Hippocampal formation (tissue), 2 donors: ENCODE measurements around the gene PKNOX2.

Experiments used
- DNase-seq, 2 donors: peaks; one replicate each; lab custom pipeline; 2025; lab: John Stamatoyannopoulos, UW

The PKNOX2 gene

DNA sequence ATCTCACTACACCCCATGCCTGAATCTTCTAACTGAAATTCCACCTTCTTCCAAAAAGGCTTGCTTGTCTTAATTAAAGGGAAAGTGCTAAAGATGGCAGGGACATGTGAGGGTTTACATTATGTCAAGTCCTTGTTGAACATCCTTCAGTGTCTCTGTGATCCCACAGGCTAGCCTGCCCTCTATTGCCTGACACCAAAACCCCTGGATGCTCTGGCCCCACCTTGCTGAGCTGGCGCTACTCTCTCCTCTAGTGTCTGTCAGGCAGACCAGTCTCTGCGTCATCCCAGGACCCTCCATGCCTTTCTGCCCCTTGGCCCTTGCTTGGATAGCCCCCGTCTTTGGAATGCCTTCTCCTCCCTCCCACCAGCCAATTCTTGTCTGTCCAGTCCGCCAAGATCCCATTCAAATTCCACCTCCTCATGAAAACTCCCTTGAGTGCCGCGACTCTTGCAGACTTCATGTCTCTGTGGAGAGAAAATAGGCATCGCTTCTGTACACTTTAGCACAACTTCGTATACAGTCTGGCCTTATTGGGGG is 69.3 kb downstream of the PKNOX2 start:
- DNase-seq: no peak

DNA sequence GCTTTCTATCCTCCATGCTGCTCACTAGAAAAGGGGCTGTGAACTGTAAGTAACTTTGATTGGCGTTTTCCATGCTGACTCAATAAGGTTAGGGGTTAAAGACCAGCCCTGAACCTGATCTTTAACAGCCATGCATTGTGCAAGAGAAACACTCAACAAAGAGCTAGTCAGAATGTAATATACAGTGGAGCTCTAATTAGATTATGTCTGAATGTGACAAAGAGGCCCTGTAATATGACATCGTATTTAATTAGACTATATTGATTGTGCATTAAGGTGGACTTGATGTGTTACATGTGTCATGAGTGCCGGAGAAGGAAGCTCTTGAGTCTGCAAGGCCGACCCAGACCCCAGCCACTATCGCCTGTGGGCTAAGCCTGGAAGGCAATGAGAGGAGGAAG is 70.5 kb downstream of the PKNOX2 start:
- DNase-seq: no peak

GRCh38 chr11:125236072-125236825 is 71.7 kb downstream of the PKNOX2 start:
- DNase-seq: no peak

DNA sequence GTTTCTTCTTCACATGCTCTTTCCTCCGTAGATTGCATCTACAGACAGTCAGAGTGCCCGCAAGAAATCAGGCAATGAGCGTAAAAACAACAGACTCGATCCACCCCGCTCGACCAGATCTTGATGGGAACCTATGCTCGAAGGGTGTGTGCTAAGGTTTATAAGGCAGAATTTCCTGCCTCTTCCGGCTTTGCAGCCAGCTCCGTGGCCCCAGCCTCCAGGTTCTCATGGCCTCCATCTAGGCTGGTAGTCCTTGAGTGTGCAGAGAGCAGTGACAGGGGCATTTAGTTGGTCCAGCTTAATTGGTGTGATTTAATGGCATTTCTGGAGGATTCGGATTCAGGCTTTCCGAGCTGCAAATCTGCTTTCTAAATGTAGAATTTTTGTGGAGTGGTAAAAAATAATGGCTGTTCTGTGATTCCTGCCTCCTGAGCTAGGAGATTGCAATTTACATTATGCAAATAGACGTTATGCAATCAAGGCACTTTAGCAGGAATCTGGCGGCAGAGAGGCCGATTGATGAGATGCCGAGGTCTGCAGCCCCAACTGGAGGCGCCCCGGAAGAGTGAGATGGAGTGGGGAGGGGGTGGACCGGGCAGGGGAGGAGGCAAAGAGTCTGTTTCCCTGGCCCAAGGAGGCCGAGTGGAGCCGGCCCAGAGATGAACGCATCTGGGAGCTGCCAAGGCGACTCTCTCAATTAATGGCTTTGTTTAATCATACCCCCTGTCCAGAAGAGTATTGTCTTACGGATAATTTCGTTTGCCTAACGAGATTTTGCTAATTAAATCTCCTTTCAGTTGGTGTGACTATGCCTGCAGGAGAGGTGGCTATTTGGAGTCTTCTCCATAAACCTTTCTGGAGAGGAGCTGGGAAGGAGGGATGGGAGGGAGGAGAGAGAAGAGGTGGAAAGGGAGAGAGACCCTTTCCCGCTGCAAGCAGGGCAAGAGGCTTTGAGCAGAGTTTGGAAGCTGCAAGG is 75.3 kb downstream of the PKNOX2 start:
- DNase-seq: no peak

GRCh38 chr11:125241104-125241503 is 76.6 kb downstream of the PKNOX2 start:
- DNase-seq: no peak

DNA sequence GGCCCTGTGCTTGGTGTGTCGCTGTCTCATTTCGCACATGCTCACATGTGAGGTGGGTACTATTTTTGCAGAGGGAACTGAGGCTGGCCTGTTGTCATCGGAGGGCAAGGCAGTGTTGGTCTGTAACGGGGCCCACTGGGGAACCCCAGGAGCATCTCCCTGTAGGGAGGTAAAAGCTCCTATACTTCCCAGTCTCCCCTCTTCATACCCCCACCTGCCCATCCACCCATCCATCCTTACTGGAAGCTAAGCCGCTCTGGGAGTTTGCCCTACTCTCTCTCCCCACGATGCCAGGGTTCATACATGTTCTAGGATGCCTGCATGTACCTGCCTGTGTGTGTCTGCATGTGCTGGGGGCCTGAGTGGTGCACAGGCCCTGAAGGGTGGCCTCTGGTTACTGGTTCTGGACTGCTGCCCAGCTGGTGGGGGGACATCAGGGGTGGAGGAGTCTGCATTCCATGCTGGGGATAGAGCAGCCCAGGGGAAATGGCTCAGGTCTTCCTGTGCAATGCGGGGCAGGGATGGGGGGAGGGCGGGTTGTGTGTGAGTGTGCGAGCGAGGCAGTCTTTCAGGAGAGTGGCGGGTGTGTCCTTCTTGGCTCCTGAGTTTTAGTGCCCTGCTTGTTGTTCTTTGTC is 77.7 kb downstream of the PKNOX2 start:
- no peak for DNase-seq

DNA sequence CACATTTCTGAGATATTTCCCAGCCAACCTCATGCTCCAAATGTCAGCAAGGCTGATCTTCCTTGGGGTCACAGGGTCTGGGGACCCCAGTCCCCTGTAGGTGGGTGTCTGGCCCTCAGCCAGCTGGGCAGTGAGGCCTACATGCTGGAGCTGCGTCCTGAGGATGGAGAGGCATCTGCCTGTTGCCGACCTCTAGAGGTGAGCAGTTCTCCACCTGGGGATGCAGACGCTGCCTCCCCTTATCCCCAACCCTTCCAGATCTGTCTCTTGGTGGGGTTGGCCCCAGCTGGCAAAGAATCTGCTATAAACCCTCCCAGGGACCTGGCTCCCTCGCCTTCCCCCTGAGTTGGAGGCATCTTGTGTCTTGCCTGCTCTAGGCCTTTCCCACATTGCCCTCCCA is 79.6 kb downstream of the PKNOX2 start:
- DNase-seq: no peak

DNA sequence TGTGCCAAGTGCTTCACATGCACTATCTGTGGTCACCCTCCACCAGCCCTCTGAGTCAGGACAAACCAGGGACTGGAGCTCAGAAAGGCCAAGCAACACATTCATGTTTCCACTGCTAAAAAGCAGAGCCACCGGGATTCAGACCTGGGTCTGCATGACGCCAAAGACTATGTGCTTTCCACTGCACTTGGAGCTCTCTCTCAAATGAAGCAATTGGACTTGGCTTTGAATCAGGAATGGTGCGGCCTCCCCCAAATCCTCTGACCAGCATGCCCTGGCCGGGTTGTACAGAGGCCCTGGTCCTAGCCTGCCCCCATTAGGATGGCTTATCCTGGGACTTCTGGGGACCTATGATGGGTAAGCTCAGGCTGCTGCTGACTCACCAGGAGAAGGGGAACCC is 80.7 kb downstream of the PKNOX2 start:
- no peak for DNase-seq

DNA sequence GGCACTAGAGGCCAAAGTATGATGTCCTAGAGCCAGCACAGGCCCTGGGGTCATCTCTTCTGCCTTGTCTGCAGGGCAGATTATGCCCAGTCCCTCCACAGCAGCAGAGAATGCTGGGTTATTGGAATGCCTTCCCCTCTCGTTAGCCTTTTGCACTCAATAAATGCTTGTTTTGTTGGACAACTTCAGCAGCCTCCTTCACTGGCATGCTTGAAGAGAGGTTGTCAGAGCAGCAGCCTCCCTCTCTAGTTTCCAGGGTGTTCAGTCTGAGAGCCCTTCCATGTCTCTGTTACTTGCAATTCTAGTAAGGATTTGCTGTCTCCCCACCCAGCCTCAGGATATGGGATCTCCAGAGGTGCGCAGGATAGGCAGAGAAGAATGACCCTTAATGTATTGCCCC is 82.9 kb downstream of the PKNOX2 start:
- DNase-seq: no peak

DNA sequence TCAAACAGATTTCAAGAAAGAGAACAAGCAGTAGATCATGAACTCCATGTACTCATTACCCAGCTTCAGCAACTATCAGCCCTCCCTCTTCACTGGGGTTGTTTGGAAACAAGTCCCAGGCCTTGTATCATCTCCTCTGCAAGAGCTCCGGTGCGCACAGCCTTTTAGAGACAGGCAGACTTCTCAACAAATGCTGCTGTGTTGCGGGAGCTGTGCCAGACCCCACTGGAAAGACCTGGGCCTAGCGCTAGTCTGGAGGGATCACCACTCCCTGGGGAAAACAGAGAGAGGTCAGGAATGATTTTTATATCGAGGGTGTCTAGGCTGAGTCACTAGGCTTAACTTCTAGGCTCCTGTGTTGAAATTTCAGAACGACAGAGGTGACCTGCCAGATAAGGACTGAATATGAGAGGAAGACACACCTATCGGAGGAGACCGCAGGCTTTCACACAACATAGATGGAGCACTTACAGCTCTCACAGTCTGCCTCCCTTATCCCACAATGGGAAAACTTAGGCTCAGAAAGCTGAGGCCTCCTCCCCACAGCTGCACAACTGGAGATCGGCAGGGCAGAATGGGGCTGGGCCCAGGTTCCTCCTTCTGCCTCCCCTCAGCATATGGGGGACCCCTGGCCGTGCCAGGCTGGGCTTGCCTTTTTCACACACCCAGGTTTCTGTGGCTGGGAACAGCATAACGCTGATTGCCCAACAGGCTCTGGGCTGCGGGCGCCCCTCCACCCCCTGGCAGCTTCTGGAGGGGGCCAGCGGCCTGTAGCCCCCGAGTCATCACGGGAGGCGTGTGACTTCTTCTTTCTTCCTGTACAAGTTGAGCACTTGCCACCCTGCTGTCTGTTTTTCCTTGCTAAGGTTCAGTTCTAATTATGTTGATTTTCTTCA is 86.0 kb downstream of the PKNOX2 start:
- no peak for DNase-seq

GRCh38 chr11:125251214-125251545 is 86.6 kb downstream of the PKNOX2 start:
- DNase-seq: no peak

DNA sequence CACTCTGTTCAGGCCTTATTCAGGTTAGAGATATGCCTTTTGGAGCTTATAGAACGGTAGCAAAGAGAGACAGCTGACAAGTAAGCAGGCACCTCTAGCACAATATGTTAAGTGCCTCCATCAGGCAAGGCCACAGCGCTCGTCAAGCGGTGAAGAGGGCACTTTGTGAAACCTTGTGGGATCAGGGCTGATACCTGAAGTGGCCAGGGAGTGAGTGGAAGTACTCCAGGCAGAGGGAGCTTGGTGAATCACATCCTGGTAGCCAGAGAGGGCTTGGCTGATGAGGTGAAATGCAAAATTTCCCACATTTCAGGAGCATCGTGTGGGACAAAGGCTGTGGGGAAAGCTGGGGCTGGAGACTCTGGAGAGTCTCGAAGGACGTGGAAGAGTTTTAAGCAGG is 87.4 kb downstream of the PKNOX2 start:
- no peak for DNase-seq

DNA sequence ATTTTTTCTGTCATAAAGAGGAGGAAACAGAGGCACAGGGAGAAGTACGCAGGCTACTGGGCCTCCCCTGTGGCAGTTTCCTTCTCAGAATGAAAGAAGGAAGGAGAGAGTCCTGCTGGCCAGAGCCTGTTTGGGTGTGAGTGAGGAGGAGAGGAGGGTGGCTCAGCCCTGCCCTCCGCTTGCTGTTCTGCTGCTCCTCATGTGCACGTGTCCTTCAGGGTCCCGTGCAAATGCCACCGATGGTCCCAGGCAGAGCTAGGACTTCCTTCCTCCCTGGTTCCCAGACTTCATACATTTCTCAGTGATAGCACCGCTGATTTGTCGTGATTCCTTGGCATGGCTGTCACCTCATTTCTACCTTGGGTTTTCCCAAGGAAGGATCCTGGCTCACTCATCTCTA is 88.7 kb downstream of the PKNOX2 start:
- DNase-seq: no peak

- DNase-seq: peak in 1 of 2 donors; percentile 17
These were observed 89.4 kb downstream of the PKNOX2 start for GRCh38 chr11:125253795-125254525.

DNA sequence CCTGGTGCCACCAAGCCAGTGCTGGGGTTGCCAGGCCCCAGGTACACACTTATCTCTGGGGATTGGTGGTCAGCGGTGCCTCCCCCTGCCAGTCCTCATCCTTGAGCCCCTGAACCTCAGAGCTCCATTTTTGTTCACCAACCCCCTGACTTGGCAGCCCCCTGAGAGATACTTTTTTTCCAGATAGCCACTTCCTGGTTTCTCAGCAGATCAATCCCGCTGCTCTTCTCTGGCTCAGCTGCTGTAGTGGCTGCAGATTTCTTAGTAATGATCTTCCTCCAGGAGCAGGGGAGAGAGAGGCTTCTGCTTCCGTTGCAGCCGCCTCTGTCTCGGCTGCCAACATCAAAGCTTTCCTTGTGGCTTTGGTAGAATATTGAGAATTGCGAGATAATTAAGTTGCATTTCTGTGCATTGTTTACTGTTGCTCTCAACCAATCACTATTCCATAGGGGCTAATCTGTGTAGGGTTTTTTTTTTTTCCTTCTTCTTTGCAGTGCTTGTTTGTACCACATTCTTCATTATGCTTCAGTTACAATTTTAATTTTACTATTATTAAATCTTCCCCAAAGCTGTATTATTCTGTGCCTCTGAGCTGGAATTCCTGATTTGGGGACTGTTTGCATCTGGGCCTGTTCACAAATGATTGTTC is 92.1 kb downstream of the PKNOX2 start:
- no peak for DNase-seq

- DNase-seq: no peak
These were observed 92.6 kb downstream of the PKNOX2 start for GRCh38 chr11:125257190-125257579.

- DNase-seq: no peak
These were observed 93.2 kb downstream of the PKNOX2 start for GRCh38 chr11:125257751-125258150.

GRCh38 chr11:125258291-125259032 is 93.9 kb downstream of the PKNOX2 start:
- DNase-seq: no peak

DNA sequence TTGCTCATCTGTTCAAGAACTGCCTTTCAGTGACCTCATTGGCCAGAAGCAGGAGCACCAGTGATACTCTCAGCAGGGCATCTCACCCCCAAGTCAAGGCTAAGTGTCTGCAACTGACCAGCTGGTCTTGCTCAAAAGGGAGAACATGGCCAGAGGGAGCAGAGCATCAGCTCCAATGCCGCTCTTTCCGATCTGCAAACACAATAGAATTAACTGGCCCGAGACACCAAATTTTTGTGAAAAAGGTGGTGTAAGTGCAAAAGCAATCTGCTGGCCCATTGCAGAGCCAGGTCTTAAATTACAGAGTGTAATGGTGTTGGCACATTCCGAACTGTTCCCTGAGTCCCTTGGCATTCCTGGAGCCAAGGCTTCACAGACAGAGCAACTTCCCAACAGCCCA is 97.0 kb downstream of the PKNOX2 start:
- no peak for DNase-seq
